Gastroesophageal sphincter (tissue), 4 donors: ENCODE results near the gene FCN3. TPM values are rescaled to one million over a fixed set of nuclear protein-coding genes. Genes with fewer than 3 reads are reported as not detected.

ENCODE experiments used
- ATAC-seq: fragments of 150-250 bp; one replicate; pipeline ENCODE4 v1.9.1; 2016; ENCODE audit warnings: mild to moderate bottlenecking, moderate library complexity
- H3K27ac ChIP-seq, 4 donors: fragments of 200-600 bp; sonication (generic) in 3 of 4; 1 replicate in 3 of 4; 2 replicates in 1 of 4; pipeline ENCODE4 v1.5.1; 2016 to 2019
- H3K27me3 ChIP-seq: fragments of 200-600 bp; sonication (generic); one replicate; pipeline ENCODE4 v1.5.1; 2019
- H3K36me3 ChIP-seq, 2 donors: fragments of 200-600 bp; sonication (generic); one replicate each; pipeline ENCODE4 v1.5.1; 2019; ENCODE audit warnings: control low read depth in 1 of 2
- H3K4me1 ChIP-seq, 3 donors: fragments of 200-600 bp; sonication (generic); 1 replicate in 2 of 3; 2 replicates in 1 of 3; pipeline ENCODE4 v1.5.1; 2016 to 2019; ENCODE audit warnings: control low read depth in 2 of 3
- H3K4me3 ChIP-seq, 2 donors: fragments of 200-600 bp; sonication (generic); one replicate each; pipeline ENCODE4 v1.5.1; 2019; ENCODE audit warnings: mild to moderate bottlenecking in 1 of 2, moderate library complexity in 1 of 2
- H3K9me3 ChIP-seq, 3 donors: fragments of 200-600 bp; sonication (generic); one replicate each; pipeline ENCODE4 v1.5.1; 2017 to 2019; ENCODE audit warnings: control low read depth in 2 of 3
- EP300 ChIP-seq: sonication (generic); formaldehyde crosslinking; IDR thresholded peaks from one replicate; pipeline ENCODE4 v1.6.1; 2017; ENCODE audit warnings: antibody characterized with exemption, mild to moderate bottlenecking
- POLR2A ChIP-seq, 2 donors: fragments of 450-650 bp; IDR thresholded peaks; one replicate each; pipeline ENCODE4 v1.6.1; 2017; ENCODE audit warnings: antibody characterized with exemption in 2 of 2, mild to moderate bottlenecking in 2 of 2, moderate library complexity in 1 of 2
- POLR2AphosphoS5 ChIP-seq: sonication (generic); formaldehyde crosslinking; IDR thresholded peaks from one replicate; pipeline ENCODE4 v1.6.1; 2017; ENCODE audit warnings: antibody characterized with exemption
- WGBS, 2 donors: methylation state at CpG; one replicate each; pipeline ENCODE4 v1.1.5; 2018; ENCODE audit warnings: low coverage in 1 of 2; 5-methylcytosine and 5-hydroxymethylcytosine counted together
- total RNA-seq, 4 donors: library from RNA; depleted of rRNA; stranded (reverse); fragments of >200 nt; gene quantifications; one replicate each; pipeline ENCODE4 v1.1.0, GENCODE V29; 2016
- TF ChIP-seq, protein P1 (sequence below), 4 experiments: fragments of 200-600 bp in 2 of 4; fragments of 450-650 bp in 2 of 4; sonication (generic) in 1 of 4; IDR thresholded peaks; one replicate each; pipeline ENCODE4 v1.5.1; 2017 to 2019; ENCODE audit warnings: antibody characterized with exemption in 4 of 4, mild to moderate bottlenecking in 2 of 4, moderate library complexity in 2 of 4

Gene FCN3
- total RNA-seq, 4 donors from 2014 or later, result 4.6 to 11.5 (median 6.3) TPM

DNA sequence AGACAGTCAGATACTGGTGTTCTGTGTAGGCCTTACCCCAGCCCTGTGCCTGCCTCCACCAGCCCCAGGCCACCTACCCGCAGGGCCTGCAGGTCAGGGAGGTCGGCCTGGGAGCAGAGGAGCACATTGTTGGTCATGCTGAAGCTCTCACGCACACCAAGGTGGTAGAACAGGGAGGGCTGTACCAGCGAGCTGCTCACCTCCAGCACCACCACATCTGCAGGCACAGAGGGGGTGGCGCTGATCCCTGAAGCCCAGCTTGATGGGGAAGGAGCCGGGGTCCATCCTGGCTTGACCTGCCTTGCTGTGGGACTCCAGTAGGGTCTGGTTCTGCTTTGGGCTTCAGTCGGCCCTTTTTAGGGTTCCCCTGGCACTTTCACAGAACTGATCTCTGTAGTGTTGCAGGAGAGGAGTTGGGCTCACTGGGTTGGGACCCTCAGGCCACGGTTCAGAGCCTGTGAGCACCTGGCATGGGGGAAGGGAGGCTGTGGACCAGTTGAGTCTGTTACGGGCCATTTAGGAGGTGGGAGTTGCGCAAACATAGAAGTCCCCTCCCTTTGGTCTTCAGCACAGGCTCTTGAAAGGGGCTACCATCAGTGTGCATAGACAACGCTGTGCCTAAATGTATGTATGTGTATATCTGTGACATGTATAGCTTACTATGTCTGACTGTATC lies 9.8 kb downstream of the FCN3 start:
- no peak for ATAC-seq
- Histone ChIP-seq H3K4me1 (peaks cover 9 to 70% (median 19%) of the 10 kb centered on the region in 3 donors), H3K4me3 (peak overlapping the region; percentile 69 to 91), H3K9me3 (no peaks in the 10 kb centered on the region), H3K36me3 (peaks cover 0 to 50% of the 10 kb centered on the region in 2 donors), H3K27ac (peak overlapping the region; percentile 94 to 99 (median 98)), H3K27me3 (no peaks in the 10 kb centered on the region)
- no CpG with 5 or more reads among the region's 11 CpGs for WGBS, 2 donors
- TF ChIP-seq EP300, result no peak
- no peak for TF ChIP-seq POLR2A (IDR thresholded peaks at IDR 0.05)
- TF ChIP-seq, protein P1, sequence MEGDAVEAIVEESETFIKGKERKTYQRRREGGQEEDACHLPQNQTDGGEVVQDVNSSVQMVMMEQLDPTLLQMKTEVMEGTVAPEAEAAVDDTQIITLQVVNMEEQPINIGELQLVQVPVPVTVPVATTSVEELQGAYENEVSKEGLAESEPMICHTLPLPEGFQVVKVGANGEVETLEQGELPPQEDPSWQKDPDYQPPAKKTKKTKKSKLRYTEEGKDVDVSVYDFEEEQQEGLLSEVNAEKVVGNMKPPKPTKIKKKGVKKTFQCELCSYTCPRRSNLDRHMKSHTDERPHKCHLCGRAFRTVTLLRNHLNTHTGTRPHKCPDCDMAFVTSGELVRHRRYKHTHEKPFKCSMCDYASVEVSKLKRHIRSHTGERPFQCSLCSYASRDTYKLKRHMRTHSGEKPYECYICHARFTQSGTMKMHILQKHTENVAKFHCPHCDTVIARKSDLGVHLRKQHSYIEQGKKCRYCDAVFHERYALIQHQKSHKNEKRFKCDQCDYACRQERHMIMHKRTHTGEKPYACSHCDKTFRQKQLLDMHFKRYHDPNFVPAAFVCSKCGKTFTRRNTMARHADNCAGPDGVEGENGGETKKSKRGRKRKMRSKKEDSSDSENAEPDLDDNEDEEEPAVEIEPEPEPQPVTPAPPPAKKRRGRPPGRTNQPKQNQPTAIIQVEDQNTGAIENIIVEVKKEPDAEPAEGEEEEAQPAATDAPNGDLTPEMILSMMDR (IDR thresholded peaks at IDR 0.05), result no peak
- no peak for TF ChIP-seq POLR2AphosphoS5

DNA sequence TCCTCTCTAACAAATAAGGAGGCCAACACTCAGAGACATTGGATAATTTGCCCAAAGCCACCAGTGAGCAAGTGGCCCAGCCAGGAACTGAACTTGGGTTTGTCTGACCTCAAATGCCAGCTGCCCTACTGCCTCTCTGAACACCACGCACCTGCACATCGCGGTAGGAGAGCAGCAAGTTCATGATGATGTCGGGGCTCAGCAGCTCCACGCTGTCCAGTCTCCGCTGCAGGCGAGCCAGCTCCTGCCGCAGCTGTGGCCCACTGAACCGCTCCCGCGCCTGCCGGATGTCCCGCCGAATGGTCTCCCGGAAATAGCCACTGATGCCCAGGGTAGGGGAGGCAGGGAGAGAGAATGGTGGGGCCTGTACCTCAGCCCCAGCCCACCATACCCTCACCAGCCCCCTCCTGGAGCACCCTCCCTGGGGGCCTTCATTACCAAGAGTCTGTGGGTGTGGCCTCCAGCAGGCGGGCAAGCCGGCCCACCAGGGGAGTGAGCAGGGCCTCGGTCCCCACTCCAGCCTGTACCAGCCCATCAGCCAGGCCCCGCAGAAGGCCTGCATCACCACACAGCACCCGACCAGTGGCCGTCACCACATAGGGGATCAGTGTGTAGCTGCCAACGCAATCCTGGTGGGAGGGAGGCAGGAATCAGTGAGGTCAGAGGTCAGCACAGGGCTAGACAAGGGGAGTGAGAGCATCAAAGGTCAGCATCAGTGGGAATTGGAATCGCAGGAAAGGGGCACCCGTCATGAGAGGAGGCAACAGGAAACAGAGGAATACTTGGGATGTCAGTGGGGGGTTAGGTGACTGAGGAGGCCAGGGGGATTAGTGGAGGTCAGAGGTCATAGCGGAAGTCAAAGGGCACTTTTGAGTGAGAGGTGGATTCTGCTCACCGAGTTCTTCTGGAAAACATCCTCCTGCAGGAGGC lies 10.6 kb downstream of the FCN3 start:
- ATAC-seq, result no peak
- Histone ChIP-seq H3K36me3 (peaks cover 0 to 58% of the 10 kb centered on the region in 2 donors), H3K4me1 (peaks cover 9 to 67% (median 19%) of the 10 kb centered on the region in 3 donors), H3K4me3 (peak overlapping the region in 1 of 2 donors; percentile 91), H3K9me3 (no peaks in the 10 kb centered on the region), H3K27me3 (no peaks in the 10 kb centered on the region), H3K27ac (peak overlapping the region in 3 of 4 donors; percentile 98 to 99 (median 99))
- 78% methylated on average over 8 of the region's 26 CpGs; no CpG with 5 or more reads in 1 of the 2 donors for WGBS, 2 donors
- TF ChIP-seq POLR2A (IDR thresholded peaks at IDR 0.05) (no peak), POLR2AphosphoS5 (no peak), EP300 (no peak)
- TF ChIP-seq, protein P1 (IDR thresholded peaks at IDR 0.05), result no peak

DNA sequence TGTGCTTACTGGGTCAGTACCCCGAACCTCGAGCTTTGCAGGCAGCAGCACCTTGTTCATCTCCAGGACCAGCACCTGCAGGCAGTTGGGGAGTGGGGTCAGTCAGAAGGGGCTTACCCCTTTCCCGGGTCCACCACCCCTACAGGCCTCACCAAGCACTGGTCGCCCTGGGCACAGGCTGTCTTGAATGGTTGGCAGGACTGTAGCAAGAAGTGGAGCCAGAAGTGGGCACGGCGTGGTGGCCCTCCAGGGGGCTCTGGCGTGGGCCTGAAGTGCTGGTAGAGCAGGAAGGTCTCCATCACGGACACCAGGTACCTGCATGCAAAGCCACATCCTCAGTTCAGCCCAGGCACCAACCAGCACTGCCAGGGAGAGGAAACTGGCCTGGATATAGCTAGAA lies 13.1 kb downstream of the FCN3 start:
- H3K27me3 ChIP-seq, result no peaks in the 10 kb centered on the region
- no peak for ATAC-seq
- H3K36me3 ChIP-seq, result peaks cover 0 to 83% of the 10 kb centered on the region in 2 donors
- TF ChIP-seq POLR2AphosphoS5 (no peak), POLR2A (IDR thresholded peaks at IDR 0.05) (no peak), EP300 (no peak)
- TF ChIP-seq, protein P1 (IDR thresholded peaks at IDR 0.05), result no peak
- no peaks in the 10 kb centered on the region for H3K9me3 ChIP-seq
- H3K4me3 ChIP-seq, result no peak overlapping the region
- no peak overlapping the region for H3K27ac ChIP-seq
- peaks cover 2 to 58% (median 12%) of the 10 kb centered on the region in 3 donors for H3K4me1 ChIP-seq
- WGBS, 2 donors, result no CpG with 5 or more reads among the region's 8 CpGs

DNA sequence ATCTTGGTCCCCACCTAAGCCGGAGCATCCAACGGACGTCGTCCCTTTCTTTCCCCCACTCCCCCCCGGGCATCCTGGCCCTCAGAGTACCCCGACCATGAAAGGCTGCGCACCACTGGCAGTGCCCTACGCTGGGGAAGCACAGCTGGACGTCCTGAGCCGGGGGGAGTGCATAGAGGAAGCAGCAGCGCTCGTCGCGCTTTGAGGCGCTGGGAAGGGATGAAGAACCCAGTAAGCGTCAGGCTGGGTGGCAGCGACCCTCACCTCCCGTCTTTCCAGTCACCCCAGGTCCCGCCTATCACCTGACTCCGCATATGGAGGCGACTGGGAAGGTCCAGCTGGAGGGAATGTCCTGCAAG lies 13.6 kb downstream of the FCN3 start:
- TF ChIP-seq POLR2AphosphoS5, result no peak
- no peak for TF ChIP-seq EP300
- TF ChIP-seq, protein P1 (IDR thresholded peaks at IDR 0.05), result no peak
- TF ChIP-seq POLR2A (IDR thresholded peaks at IDR 0.05), result no peak
- 100% methylated on average over 4 of the region's 21 CpGs; no CpG with 5 or more reads in 1 of the 2 donors for WGBS, 2 donors
- Histone ChIP-seq H3K27ac (no peak overlapping the region), H3K9me3 (no peaks in the 10 kb centered on the region), H3K36me3 (peaks cover 0 to 88% of the 10 kb centered on the region in 2 donors), H3K4me1 (peaks cover 2 to 57% (median 12%) of the 10 kb centered on the region in 3 donors), H3K4me3 (no peak overlapping the region), H3K27me3 (no peaks in the 10 kb centered on the region)
- ATAC-seq, result no peak
